Ectodermal cell (in vitro differentiated cells): Measurements from ENCODE around the gene ARHGAP44.

Experiments used
- H3K27ac ChIP-seq: 2 replicates; pipeline ENCODE4 v1.7.0; 2013; ENCODE audit warnings: mild to moderate bottlenecking, low read depth, low read length; ENCODE audit not compliant: insufficient read depth, poor library complexity, severe bottlenecking
- H3K27me3 ChIP-seq: 2 replicates; pipeline ENCODE4 v1.7.0; 2013; ENCODE audit warnings: mild to moderate bottlenecking, low read length; ENCODE audit not compliant: insufficient read depth, control insufficient read depth, poor library complexity, severe bottlenecking
- H3K36me3 ChIP-seq: one replicate; pipeline ENCODE4 v1.7.0; 2013; ENCODE audit warnings: low read length; ENCODE audit not compliant: control insufficient read depth, insufficient read depth
- H3K4me1 ChIP-seq: one replicate; pipeline ENCODE4 v1.7.0; 2013; ENCODE audit warnings: low read length; ENCODE audit not compliant: control insufficient read depth, insufficient read depth
- H3K4me3 ChIP-seq: 2 replicates; pipeline ENCODE4 v1.7.0; 2013; ENCODE audit warnings: low read depth, low read length, control low read depth; ENCODE audit not compliant: insufficient read depth
- H3K9me3 ChIP-seq: 2 replicates; pipeline ENCODE4 v1.7.0; 2013; ENCODE audit warnings: mild to moderate bottlenecking, low read length, moderate library complexity; ENCODE audit not compliant: control insufficient read depth
- WGBS, 2 experiments: methylation state at CpG; one replicate each; pipeline ENCODE4 v1.1.7; 2013; ENCODE audit warnings: missing lambda C conversion rate in 2 of 2; 5-methylcytosine and 5-hydroxymethylcytosine counted together

The ARHGAP44 gene

GRCh38 chr17:12983991-12984884 lies 194.9 kb downstream of the ARHGAP44 start:
- WGBS, 2 experiments, result 92 to 94% methylated on average over 21 of the region's 21 CpGs

GRCh38 chr17:12985431-12986293 lies 196.4 kb downstream of the ARHGAP44 start:
- H3K36me3 ChIP-seq, result peaks cover 7% of the 10 kb centered on the region
- no peaks in the 10 kb centered on the region for H3K9me3 ChIP-seq
- 95 to 96% methylated on average over 14 of the region's 14 CpGs for WGBS, 2 experiments
- peaks cover 11% of the 10 kb centered on the region for H3K4me1 ChIP-seq
- H3K27me3 ChIP-seq, result no peaks in the 10 kb centered on the region
- H3K4me3 ChIP-seq, result no peak overlapping the region
- no peak overlapping the region for H3K27ac ChIP-seq

More at GRCh38 chr17:12983991-12984884, 194.9 kb downstream of the ARHGAP44 start:
- H3K4me1 ChIP-seq, result peaks cover 11% of the 10 kb centered on the region
- no peak overlapping the region for H3K4me3 ChIP-seq
- no peak overlapping the region for H3K27ac ChIP-seq
- no peaks in the 10 kb centered on the region for H3K36me3 ChIP-seq
- no peaks in the 10 kb centered on the region for H3K9me3 ChIP-seq
- no peaks in the 10 kb centered on the region for H3K27me3 ChIP-seq

GRCh38 chr17:12987120-12987519 lies 197.8 kb downstream of the ARHGAP44 start:
- H3K27me3 ChIP-seq, result no peaks in the 10 kb centered on the region
- no peaks in the 10 kb centered on the region for H3K9me3 ChIP-seq
- peaks cover 18% of the 10 kb centered on the region for H3K36me3 ChIP-seq
- peak overlapping the region; percentile 60 for H3K27ac ChIP-seq
- H3K4me3 ChIP-seq, result no peak overlapping the region
- WGBS, 2 experiments, result 25 to 29% methylated on average over 12 of the region's 12 CpGs
- H3K4me1 ChIP-seq, result peaks cover 11% of the 10 kb centered on the region

GRCh38 chr17:12990041-12990808 lies 200.9 kb downstream of the ARHGAP44 start:
- Histone ChIP-seq H3K4me1 (peaks cover 11% of the 10 kb centered on the region), H3K27ac (no peak overlapping the region), H3K4me3 (no peak overlapping the region), H3K36me3 (peaks cover 29% of the 10 kb centered on the region), H3K27me3 (no peaks in the 10 kb centered on the region), H3K9me3 (no peaks in the 10 kb centered on the region)
- 94 to 95% methylated on average over 25 of the region's 25 CpGs for WGBS, 2 experiments

- WGBS, 2 experiments, result 95 to 98% methylated on average over 12 of the region's 12 CpGs
- Histone ChIP-seq H3K9me3 (no peaks in the 10 kb centered on the region), H3K27ac (no peak overlapping the region), H3K4me3 (no peak overlapping the region), H3K36me3 (peaks cover 36% of the 10 kb centered on the region), H3K4me1 (peaks cover 11% of the 10 kb centered on the region), H3K27me3 (no peaks in the 10 kb centered on the region)
Observed at GRCh38 chr17:12990926-12991325, 201.6 kb downstream of the ARHGAP44 start.

- no peaks in the 10 kb centered on the region for H3K9me3 ChIP-seq
- no peak overlapping the region for H3K4me3 ChIP-seq
- 95 to 96% methylated on average over 14 of the region's 14 CpGs for WGBS, 2 experiments
- peaks cover 52% of the 10 kb centered on the region for H3K36me3 ChIP-seq
- no peaks in the 10 kb centered on the region for H3K4me1 ChIP-seq
- H3K27ac ChIP-seq, result no peak overlapping the region
- H3K27me3 ChIP-seq, result no peaks in the 10 kb centered on the region
Observed at GRCh38 chr17:12992676-12993075, 203.4 kb downstream of the ARHGAP44 start.

GRCh38 chr17:12993631-12994030 lies 204.3 kb downstream of the ARHGAP44 start:
- Histone ChIP-seq H3K4me1 (no peaks in the 10 kb centered on the region), H3K36me3 (peaks cover 61% of the 10 kb centered on the region)

GRCh38 chr17:12994341-12995074 lies 205.2 kb downstream of the ARHGAP44 start:
- 96% methylated on average over 19 of the region's 19 CpGs for WGBS, 2 experiments
- H3K36me3 ChIP-seq, result peaks cover 67% of the 10 kb centered on the region
- no peaks in the 10 kb centered on the region for H3K4me1 ChIP-seq
- no peaks in the 10 kb centered on the region for H3K9me3 ChIP-seq
- no peak overlapping the region for H3K27ac ChIP-seq
- no peaks in the 10 kb centered on the region for H3K27me3 ChIP-seq
- no peak overlapping the region for H3K4me3 ChIP-seq

More at GRCh38 chr17:12993631-12994030, 204.3 kb downstream of the ARHGAP44 start:
- Histone ChIP-seq H3K27ac (no peak overlapping the region), H3K4me3 (no peak overlapping the region), H3K9me3 (no peaks in the 10 kb centered on the region), H3K27me3 (no peaks in the 10 kb centered on the region)
- whole genome bisulfite sequencing, 2 experiments, result 95% methylated on average over 14 of the region's 14 CpGs

- H3K36me3 ChIP-seq, result peaks cover 72% of the 10 kb centered on the region
- WGBS, 2 experiments, result 92 to 94% methylated on average over 11 of the region's 11 CpGs
Observed at GRCh38 chr17:12995106-12995895, 206.0 kb downstream of the ARHGAP44 start.

More at GRCh38 chr17:12995106-12995895, 206.0 kb downstream of the ARHGAP44 start:
- Histone ChIP-seq H3K4me1 (no peaks in the 10 kb centered on the region), H3K27ac (no peak overlapping the region), H3K9me3 (no peaks in the 10 kb centered on the region), H3K4me3 (no peak overlapping the region), H3K27me3 (no peaks in the 10 kb centered on the region)
